ENCODE measurements around the gene SLC16A11. TPM values are rescaled to one million over a fixed set of nuclear protein-coding genes. Genes with fewer than 3 reads are reported as not detected.

Gene SLC16A11
- total and polyA plus RNA-seq, 2 of the 4 experiments (the other 2 are of a cell fraction) = not detected

GRCh38 chr17:6996256-6997011 is 47.5 kb downstream of the SLC16A11 start:
- dilution Hi-C loops (cut with HindIII; ENCODE audit: low sequenced_read_pairs, unreplicated experiment) (no loop called here), intact Hi-C loops (cut with micrococcal nuclease) (no loop called here), in situ Hi-C loops (cut with MboI; ENCODE audit: low sequenced_read_pairs) (no loop called here)
- no peak for ATAC-seq (ENCODE audit: low read depth)
- Histone ChIP-seq H3K23ac (ENCODE audit: low read depth, low read length) (no peak overlapping the region), H3K27ac (ENCODE audit: insufficient read depth, low read length) (no peak overlapping the region), H2BK120ac (ENCODE audit: low read depth, low read length) (no peak overlapping the region), H3K79me1 (ENCODE audit: low read depth in 1 of 2, low read length in 2 of 2) (no peaks in the 10 kb centered on the region), H2AK5ac (ENCODE audit: low read depth, low read length) (no peak overlapping the region), H3K9me3 (ENCODE audit: control insufficient read depth, insufficient read depth, low read length) (no peaks in the 10 kb centered on the region), H3K36me3 (ENCODE audit: control insufficient read depth, insufficient read depth, low read length) (peaks cover 32% of the 10 kb centered on the region), H4K8ac (ENCODE audit: low read depth in 2 of 2, low read length in 2 of 2) (no peak overlapping the region), H2BK5ac (ENCODE audit: low read depth, low read length, poor library complexity, severe bottlenecking) (no peak overlapping the region), H3K18ac (ENCODE audit: low read depth, low read length) (no peak overlapping the region), H3K4me1 (ENCODE audit: control insufficient read depth, insufficient read depth, low read length) (peaks cover 8% of the 10 kb centered on the region; the same call in 1 of the 2 replicates), H3K4me2 (ENCODE audit: low read depth, low read length) (no peak overlapping the region), H4K91ac (ENCODE audit: insufficient read depth, low read depth, low read length) (no peak overlapping the region), H3K4me3 (ENCODE audit: insufficient read depth, low read depth, low read length) (no peak overlapping the region), H3K56ac (ENCODE audit: extremely low read depth, insufficient read depth, low read length) (no peak overlapping the region), H3K4ac (ENCODE audit: low read depth, low read length) (no peak overlapping the region), H3K9me1 (ENCODE audit: insufficient read depth, low read length) (no peaks in the 10 kb centered on the region), H2AK9ac (replicated peaks; ENCODE audit: low read depth, low read length, poor library complexity) (no peak overlapping the region), H4K5ac (ENCODE audit: low read depth, low read length) (no peak overlapping the region), H2BK20ac (ENCODE audit: low read depth, low read length) (no peak overlapping the region), H3K14ac (replicated peaks; ENCODE audit: low read depth, low read length) (no peak overlapping the region), H3K9ac (ENCODE audit: low read depth, low read length) (no peak overlapping the region), H2AFZ (replicated peaks; ENCODE audit: low read length, poor library complexity) (no peak overlapping the region), H2BK15ac (ENCODE audit: low read depth, low read length) (no peak overlapping the region), H4K20me1 (ENCODE audit: insufficient read depth, low read length) (no peaks in the 10 kb centered on the region; the same call in 1 of the 2 replicates), H3K27me3 (ENCODE audit: control insufficient read depth, insufficient read depth, low read length) (no peaks in the 10 kb centered on the region)
- ChIA-PET CTCF (interaction anchor here (1.2 kb wide), 1 partner anchor 8 kb away, joined by 4 read pairs; no protein-coding TSS in a partner anchor), POLR2A (ENCODE audit: unreplicated experiment) (no interaction called here)
- no TSS peak for BruUV-seq (replicated peaks)
- no peak for DNase-seq
- WGBS, 2 experiments (ENCODE audit: extremely low coverage in 2 of 2, insufficient read length in 1 of 2) = 47% methylated on average over 43 of the region's 58 CpGs; no CpG with 5 or more reads in 1 of the 2 experiments
- TF ChIP-seq RAD21 (IDR thresholded peaks at IDR 0.05; ENCODE audit: low read length) (no peak), RCOR1 (IDR thresholded peaks at IDR 0.05; ENCODE audit: insufficient replicate concordance, low read length) (no peak), MAFK (IDR thresholded peaks at IDR 0.05; ENCODE audit: low read depth, low read length) (no peak), FOS (IDR thresholded peaks at IDR 0.05; ENCODE audit: low read depth, low read length) (no peak), MAZ (IDR thresholded peaks at IDR 0.05; ENCODE audit: borderline replicate concordance, low read depth, low read length) (no peak), USF2 (IDR thresholded peaks at IDR 0.05; ENCODE audit: low read depth, low read length) (no peak)

Measured in IMR-90 (cell line).